A549 treated with RU486 at 1 μM for 4 hours (cell line): ENCODE results near the gene DPY19L2. TPM values are rescaled to one million over a fixed set of nuclear protein-coding genes. Genes with fewer than 3 reads are reported as not detected.

Source experiments
- total RNA-seq: library from RNA; stranded (reverse); fragments of 200-300 nt; extraction: Qiagen RNA extraction; gene quantifications from 5 replicates; pipeline ENCODE4 v1.2.3, GENCODE V29; 2022; ENCODE audit warnings: low read depth

The DPY19L2 gene
- total RNA-seq: 1.1 to 2.6 TPM (median 1.8 TPM) in 5 replicates

GRCh38 chr12:63668028-63668799 lies at the start of gene DPY19L2:
TSS of gene DPY19L2 (minus strand) at chr12:63668493. CDS start at chr12:63668393, 100 bp downstream.

Other genes starting within 250 kb of the DPY19L2 start
- gene RXYLT1, start 111.4 kb upstream of the DPY19L2 start, total RNA-seq: 25.5 to 31.2 TPM (median 27.9 TPM) in 5 replicates
- 8.7 to 14.0 TPM (median 11.5 TPM) in 5 replicates for gene SRGAP1, start 176.2 kb upstream of the DPY19L2 start, total RNA-seq